ENCODE results near the gene PLIN3.

DNA sequence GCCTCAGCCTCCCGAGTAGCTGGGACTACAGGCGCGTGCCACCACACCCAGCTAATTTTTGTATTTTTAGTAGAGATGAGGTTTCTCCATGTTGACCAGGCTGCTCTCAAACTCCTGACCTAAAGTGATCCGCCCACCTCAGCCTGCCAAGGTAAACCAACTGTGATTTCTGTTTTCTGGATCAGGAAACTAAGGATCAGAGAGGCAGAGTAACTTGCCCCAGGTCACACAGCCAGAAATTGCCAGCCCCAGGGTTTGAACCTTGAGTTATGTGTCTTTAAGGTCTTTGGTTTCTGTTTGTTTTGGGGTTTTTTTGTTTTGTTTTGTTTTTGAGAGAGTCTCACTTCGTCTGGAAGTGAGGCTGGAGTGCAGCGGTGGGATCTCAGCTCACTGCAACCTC, 4.2 kb upstream of the PLIN3 start:
- TF ChIP-seq CTCF (conservative IDR thresholded peaks at IDR 0.05 in 1 of 2, IDR thresholded peaks at IDR 0.05 in 1 of 2; ENCODE audit: extremely low read depth in 1 of 2, insufficient read depth in 1 of 2, low read depth in 1 of 2, low read length in 2 of 2) = no peak
- TF ChIP-seq EZH2 (IDR thresholded peaks at IDR 0.05; ENCODE audit: borderline replicate concordance, low read length) = no peak

Measured in mammary epithelial cell (primary cell).